HG03159 (cell line): ENCODE results near the gene CLEC4D.
"Not testable (repeated sequence)": the region's sequence is repeated elsewhere in the genome, so short reads cannot be mapped to it uniquely, and the experiment has no call there.

Experiments used
- ATAC-seq: cut with Tn5 transposase; IDR thresholded peaks from one replicate; pipeline ENCODE4 v1.9.1; 2021; ENCODE audit warnings: mild to moderate bottlenecking, moderate library complexity; ENCODE audit not compliant: unreplicated experiment

CLEC4D gene

DNA sequence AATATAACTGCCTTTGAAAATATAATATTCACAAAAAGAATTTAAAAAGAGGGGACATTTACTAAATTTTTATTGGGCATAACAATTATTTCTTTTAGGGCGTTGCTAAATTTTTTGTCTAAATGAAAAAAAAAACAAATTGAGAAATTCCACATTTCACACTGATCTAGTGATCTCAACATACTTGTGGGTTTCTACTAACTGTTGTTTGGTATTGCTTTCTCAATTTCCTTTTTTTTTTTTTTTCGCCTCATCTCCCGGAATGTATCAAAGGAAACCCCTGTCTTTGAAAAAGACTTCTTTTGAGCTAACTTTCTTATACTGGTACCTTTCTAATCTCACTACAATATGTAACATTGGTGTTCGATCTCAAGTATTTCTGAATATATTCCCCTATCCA is at the start of gene CLEC4D:
Gene CLEC4D (plus strand): TSS at position 248 of the 400 bp plus-strand sequence. CDS start 230 bp downstream, outside the sequence.
- no peak for ATAC-seq

DNA sequence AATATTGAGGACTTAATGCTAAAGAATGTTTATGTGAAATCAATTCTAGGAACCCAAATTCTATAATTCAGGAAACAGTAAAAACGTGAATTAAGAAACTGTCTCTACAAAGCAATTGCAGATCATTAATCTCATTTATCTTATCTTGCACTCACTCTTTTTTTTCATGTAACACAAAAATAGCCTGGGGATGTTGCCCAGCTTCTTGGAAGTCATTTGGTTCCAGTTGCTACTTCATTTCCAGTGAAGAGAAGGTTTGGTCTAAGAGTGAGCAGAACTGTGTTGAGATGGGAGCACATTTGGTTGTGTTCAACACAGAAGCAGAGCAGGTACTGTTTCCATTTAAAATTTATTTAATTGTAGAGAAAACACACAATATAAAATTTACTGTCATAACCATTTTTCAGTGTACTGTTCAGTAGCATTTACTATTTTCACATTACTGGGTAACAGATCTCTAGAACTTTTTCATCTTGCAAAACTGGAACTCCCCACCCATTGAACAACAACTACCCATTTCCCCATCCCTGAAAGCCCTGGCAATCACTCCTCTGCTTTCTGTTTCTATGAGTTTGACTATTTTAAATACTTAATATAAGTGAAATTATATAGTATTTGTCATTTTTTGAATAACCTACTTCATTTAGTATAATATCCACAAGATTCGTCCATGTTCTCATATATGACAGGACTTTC is 47.9 kb upstream of the CLEC4D start:
- ATAC-seq, result no peak

DNA sequence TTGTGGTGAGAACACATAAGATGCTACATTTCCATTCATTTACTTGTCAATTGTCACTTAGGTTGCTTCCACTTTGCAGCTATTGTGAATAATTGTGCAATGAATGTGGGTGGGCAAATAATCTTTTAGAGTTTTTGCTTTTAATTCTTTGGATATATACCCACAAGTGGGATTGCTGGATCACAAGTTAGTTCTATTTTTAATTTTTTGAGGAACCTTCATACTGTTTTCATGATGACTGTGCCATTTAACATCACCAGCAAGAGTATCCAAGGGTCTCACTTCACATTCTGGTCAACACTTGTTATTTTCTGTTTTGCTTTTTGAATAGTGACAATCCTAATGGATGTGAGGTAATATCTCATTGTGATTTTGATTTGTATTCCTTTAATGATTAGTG is 47.1 kb upstream of the CLEC4D start:
- no peak for ATAC-seq

DNA sequence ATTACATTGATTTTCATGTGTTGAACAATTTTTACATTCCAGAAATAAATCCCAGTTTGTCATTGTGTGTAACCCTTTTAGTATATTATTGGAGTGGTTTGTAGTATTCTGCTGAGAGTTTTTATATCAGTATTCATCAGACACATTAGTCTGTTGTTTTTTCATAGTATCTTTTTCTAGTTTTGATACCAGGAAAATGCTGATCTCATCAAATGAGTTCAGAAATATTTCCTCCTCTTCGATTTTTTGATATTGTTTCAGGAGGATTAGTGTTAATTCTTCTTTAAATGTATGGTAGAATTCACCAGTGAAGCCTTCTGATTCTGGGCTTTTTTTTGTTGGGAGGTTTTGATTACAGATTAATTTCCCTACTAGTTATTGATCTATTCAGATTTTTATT is 42.2 kb upstream of the CLEC4D start:
- no peak for ATAC-seq

DNA sequence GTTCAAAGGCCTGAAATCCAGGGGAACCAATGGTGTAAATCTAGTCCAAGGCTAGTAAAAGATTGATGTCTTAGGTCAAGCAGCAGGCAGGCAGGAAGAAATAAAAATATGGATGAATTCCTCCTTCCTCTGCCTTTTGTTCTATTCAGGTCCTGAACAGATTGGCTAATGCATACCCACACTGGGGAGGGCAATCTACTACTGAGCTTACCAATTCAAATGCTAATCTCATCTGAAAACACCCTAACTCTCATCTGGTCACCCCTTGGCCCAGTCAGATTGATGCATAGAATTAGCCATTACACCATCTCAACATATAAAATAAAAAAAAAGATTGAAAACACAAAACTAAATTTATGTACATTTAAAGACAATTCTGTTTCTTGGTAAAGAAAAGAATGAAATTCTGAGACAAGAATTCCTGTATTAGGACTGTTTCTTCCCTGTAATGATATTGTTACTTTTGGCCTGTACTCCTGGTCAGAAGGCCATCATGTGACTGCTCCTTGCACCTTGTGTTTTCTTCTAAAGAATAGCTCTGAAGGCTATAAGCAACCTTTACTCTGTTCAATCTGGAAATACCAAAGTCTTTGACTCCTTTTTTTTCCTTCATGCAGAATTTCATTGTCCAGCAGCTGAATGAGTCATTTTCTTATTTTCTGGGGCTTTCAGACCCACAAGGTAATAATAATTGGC is 37.6 kb upstream of the CLEC4D start:
- no peak for ATAC-seq

DNA sequence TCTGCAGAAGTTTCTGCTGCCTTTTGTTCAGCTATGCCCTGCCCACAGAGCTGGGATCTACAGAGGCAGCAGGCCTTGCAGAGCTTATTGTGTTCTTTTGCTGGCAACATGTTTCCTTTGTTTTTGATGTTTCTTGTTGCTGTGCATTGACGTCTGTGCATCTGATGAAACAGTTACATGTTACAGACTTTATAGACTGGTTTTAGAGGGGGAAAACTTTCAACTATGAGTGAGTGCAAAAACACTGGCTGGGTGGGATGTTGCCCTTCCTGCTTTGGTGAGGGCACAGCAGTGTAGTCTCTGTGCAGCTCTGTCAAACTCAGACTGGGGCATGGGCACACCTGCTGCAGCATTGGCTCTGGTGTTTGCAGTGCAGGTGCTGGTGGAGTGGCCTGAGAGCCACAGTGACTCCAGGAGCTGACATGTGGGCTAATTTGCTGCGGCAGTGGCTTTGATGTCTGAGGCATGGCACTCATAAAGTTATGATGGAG is 30.7 kb upstream of the CLEC4D start:
- no peak for ATAC-seq

DNA sequence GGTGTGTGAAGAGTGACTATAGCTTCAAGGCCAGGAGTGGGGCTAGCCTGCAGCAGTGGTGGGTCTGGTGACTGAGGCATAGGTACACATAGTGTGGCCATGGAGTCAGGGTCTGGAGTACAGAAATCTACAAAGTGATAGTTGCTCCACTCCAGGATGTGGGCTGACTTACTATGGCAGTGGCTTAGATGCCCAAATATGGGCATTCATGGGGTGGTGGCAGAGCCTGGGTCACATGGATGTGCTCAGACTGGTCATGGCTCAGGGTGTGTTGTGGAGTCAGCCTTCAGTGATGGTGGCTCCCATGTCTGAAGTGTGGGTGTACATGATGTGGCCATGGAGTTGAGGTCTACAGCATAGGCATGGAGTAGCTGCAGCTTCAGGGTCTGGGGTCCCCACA is 30.2 kb upstream of the CLEC4D start:
- no peak for ATAC-seq

DNA sequence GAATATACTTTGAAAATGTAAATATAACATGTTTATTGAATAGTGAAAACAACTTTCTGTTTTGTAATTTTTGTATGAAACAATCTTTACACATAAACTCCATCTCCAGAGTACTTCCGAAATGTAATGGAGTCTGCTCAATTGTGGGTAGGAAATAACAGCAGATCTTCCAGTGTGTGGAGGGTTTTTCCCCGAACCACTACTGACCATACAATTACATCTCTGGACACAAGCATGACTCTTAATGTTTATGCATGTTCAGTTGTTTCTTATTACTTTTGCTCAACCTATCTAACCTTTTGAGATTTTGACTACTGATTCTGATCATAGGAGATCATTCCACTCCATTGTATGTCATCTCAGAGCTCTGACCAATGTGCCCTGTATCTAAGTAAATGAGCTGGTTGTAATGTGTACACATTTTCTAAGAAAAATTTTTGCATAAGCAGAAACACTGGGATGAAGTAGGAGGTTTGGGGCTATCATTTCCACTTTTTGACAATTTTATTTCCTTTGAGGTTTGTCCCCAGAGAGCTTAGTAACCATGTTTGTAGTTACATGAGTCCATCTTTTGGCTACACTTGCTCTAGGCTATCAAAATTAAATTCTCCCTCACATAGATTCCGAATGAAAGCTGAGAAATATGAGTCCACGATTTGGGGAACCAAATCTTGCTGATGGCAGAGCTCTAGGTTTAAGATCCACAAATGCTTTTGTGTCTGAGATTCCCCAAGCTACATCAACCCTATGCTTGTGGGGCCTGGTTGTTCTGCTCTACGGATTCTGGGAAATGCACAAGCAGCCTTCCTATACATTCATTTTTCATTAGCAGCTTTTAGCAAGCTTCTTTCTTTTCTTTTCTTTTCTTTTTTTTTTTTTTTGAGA is 21.4 kb upstream of the CLEC4D start:
- ATAC-seq, result no peak

DNA sequence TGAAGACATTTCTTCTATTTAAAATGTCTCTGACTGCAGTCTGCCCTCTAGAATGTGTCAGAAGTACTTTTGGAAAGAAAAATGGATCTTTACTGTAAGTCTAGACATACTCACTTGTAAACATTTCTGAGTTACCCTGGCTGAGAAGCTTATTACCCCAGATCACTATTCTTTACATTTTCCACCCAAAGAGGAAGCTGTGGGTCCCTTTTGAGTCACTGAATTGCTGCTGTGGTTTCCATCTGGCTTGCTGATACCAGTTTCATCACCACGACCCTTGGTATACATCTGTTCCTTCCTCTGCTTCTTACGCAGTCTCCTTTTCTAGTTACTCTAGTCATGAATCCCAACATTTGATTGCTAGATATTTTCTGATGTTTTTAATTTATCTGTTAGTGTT is 20.2 kb upstream of the CLEC4D start:
- ATAC-seq, result peak; percentile 99

DNA sequence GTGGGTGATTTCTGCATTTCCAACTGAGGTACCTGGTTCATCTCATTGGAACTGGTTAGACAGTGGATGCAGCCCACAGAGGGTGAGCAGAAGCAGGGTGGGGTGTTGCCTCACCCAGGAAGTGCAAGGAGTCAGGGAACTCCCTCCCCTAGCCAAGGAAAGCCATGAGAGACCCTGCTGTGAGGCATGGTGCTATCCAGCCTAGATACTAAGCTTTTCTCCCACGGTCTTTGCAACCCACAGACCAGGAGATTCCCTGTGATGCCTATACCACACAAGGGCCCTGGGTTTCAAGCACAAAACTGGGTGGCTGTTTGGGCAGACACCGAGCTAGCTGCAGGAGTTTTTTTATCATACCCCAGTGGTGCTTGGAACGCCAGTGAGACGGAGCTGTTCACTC is 17.6 kb upstream of the CLEC4D start:
- not testable (repeated sequence) for ATAC-seq

DNA sequence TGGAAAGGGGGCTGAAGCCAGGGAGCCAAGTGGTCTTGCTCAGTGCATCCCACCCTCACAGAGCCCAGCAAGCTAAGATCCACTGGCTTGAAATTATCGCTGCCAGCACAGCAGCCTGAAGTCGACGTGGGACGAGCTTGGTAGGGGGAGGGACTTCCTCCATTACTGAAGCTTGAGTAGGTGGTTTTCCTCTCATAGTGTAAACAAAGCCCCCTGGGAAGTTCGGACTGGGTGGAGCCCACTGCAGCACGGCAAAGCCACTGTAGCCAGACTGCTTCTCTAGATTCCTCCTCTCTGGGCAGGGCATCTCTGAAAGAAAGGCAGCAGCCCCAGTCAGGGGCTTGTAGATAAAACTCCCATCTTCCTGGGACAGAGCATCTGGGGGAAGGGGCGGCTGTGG is 17.2 kb upstream of the CLEC4D start:
- ATAC-seq, result not testable (repeated sequence)

DNA sequence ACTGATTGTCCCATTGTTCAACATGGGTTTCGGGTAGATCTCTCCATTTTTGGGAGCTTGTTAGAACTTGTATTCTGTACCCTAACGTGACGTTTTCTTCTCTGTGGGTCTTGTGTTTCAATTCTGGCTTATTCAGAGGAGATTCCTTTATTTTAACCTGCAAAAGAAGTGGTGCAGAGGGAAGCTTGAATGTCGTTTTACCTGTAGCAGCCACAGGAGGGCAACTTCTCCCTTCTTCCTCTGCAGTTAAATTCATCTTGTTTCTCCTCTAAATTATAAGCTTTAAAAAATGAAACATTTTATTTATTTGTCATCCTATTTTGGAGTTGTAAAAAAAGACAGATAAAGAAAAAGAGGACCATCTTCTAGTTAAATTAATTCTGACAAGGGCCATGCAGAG is 13.7 kb upstream of the CLEC4D start:
- no peak for ATAC-seq

DNA sequence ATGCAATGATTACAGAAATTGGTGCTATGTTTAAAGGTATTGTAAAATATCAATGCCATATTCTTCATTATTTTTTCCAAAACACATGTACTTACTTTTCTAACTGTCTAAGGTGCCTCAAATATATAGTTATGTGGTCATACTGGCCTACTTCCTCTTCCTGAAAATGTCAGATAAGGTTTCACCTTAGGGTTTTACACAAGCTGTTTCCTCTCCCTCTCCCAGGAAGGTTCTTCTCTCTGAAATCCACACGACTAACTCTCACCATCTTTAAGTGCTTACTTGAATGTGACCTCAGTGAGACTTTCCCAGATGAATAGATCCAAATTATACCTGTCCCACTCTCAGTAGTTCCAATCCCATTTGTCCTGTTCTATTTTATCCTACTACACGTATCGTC is 11.6 kb upstream of the CLEC4D start:
- no peak for ATAC-seq

DNA sequence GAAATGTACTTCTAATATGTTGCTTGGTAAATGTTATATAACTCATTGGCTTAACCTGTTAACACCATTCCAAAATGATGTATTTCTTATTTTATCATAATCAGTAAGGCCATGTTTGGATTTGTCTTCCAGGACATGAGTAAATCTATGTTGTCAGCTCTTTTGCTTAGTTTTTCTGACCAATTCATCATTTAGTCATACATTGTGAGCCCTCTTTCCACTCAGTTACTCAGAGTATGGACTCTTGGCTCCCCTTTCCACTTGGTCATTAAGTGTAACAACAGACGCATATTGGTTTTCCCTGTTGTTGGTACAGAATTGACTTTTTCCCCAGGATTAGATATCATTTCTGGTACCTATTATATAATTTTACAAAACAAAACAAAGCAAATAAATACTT is 9.0 kb upstream of the CLEC4D start:
- no peak for ATAC-seq

DNA sequence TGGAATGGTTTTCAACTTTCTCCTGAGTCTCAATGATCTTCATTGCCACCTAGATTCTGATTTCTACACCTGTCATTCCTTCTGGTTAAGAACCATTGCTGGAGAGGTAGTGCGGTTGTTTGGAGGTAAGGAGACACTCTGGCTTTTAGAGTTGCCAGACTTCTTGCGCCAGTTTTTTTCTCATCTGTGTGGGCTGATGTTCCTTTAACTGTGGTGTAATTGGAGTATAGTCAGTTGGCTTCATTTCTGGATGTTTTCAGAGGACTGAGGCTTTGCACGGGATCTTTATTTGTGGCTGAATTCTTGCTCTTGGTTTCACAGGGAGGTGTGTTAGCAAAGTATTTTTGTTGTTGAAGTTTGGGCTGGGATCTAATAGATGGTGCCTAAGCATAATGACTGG is 5.7 kb upstream of the CLEC4D start:
- ATAC-seq, result no peak

DNA sequence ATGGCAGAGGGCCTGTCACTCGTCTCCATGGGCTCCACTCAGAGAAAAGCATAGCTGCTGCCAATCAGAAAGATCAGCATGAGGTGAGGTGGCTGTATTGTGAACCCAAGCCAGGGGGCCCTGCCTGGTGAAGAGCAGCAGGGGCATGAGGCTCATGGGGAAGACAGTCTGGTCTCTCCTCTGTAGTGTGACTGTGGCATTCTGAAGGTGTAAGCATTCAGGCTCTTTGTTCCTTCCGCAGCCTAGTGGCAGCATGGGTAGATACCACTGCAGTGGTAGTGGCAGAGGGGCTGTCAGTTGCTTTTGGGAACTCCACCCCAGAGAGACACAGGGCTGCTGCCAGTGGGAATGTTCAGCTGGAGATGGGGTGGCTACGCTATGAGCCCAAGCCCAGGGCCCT is 5.1 kb upstream of the CLEC4D start:
- no peak for ATAC-seq

DNA sequence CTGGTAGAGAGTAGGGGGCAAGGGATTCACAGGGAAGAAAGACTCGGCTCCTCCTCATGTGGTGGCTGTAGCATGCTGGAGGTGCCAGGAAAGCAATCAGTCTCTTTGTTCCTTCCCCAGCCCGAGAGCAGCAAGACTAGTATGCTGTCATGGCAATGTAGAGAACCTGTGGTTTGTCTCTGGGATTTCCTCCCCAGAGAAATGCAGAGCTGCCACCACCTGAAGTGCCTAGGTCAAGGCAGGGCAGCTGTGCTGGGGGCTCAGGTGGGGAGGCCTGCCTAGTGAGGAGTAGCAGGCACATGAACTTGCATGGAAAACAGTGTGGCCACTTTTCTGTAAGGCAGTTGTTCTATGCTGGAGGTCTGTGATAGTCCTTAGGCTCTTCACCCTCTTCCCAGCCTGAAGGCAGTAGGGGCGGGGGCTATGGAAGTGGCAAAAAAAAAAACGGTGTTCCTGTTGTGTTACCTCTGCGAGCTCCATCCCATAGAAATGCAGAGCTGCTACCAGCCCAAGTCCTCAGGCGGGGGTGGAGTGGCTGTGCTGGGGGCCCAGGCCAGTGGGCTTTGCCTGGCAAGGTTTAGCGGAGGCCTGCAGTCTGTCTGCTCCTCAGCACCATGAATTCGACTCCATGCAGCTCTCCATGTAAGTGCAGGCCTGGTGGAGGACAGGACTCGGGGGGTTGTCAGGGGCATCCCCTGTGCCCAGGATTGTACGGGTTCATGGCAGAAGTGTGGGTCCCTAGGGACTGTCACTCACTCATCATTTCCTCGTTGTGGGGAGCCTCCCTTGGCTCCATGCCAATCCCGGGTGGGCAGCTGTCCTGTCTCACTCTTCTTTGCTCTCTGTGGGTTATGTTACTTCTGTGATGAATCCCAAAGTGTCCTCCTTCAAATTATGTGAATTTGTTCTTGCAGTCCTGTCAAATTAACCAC is 4.1 kb upstream of the CLEC4D start:
- no peak for ATAC-seq

DNA sequence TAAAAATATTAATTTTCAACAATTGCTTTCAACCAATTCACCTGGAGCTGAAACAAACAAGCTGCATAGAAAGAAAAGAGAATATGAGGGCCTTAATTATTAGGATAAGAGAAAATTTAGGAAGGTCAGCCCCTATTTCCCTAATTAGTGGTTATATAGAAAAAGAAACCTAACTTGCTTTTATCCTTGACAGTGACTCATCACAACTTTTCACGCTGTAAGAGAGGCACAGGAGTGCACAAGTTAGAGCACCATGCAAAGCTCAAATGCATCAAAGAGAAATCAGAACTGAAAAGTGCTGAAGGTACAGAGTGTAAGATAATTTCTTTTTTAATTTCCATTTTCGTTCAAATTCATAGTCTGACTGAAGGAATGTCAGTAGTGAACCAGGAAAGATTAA is 4.7 kb downstream of the CLEC4D start:
- ATAC-seq, result no peak

DNA sequence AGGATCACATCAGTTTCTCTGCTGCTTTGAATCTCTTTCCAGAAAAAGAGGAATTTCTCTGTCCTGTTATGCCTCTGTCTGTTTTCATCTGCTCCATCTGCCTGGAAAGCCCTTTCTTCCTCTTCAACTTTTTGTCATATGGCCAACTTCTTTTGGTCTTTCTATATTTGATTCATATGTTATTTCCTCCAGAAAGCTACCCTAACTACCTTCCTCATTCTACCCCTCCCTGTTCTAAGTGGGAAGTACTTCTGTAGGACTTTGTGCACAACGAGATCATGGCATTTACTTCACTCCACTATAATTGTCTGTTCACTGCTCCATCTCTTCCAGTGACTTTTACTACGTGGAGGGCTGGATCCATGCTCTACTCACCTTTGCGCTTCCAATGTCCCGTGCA is 5.9 kb downstream of the CLEC4D start:
- no peak for ATAC-seq
